OCI-LY3 (cell line): Measurements from ENCODE around the gene ZNF407.

Experiments used
- H2AFZ ChIP-seq: fragments of 200-600, 300-600 bp; shearing (Covaris generic); 2 replicates; pipeline ENCODE4 v1.6.0; 2014; ENCODE audit warnings: antibody characterized with exemption, low read depth, low read length
- H3K27ac ChIP-seq: fragments of 200-600, 300-600 bp; sonication (generic); 2 replicates; pipeline ENCODE4 v1.5.1; 2014; ENCODE audit warnings: mild to moderate bottlenecking, low read length, moderate library complexity, mixed read lengths
- H3K27me3 ChIP-seq: fragments of 200-600, 300-600 bp; sonication (generic); 2 replicates; pipeline ENCODE4 v1.6.1; 2014; ENCODE audit warnings: low read depth, low read length, mixed read lengths
- H3K36me3 ChIP-seq: fragments of 200-600, 300-600 bp; sonication (generic); replicated peaks from 2 replicates; pipeline ENCODE3; 2014; ENCODE audit warnings: low read depth, low read length, mixed read lengths
- H3K4me1 ChIP-seq: fragments of 300-600, 200-600 bp; sonication (generic); 2 replicates; pipeline ENCODE4 v1.6.1; 2014; ENCODE audit warnings: low read length, mixed read lengths
- H3K4me2 ChIP-seq: fragments of 200-600, 300-600 bp; sonication (generic); 2 replicates; pipeline ENCODE4 v1.6.1; 2014; ENCODE audit warnings: low read length, mixed read lengths
- H3K4me3 ChIP-seq: fragments of 300-600, 200-600 bp; sonication (generic); 2 replicates; pipeline ENCODE4 v1.5.1; 2014; ENCODE audit warnings: antibody characterized with exemption, mild to moderate bottlenecking, low read length, moderate library complexity
- H3K79me2 ChIP-seq: fragments of 300-600, 200-600 bp; shearing (Covaris generic); 2 replicates; pipeline ENCODE4 v1.6.1; 2014; ENCODE audit warnings: mild to moderate bottlenecking, low read length, mixed read lengths
- H3K9ac ChIP-seq: fragments of 300-600, 200-600 bp; shearing (Covaris generic); 2 replicates; pipeline ENCODE4 v1.6.0; 2014; ENCODE audit warnings: mild to moderate bottlenecking, low read length, moderate library complexity
- H3K9me3 ChIP-seq: fragments of 200-600, 300-600 bp; shearing (Covaris generic); 2 replicates; pipeline ENCODE4 v1.6.1; 2014; ENCODE audit warnings: low read length, mixed read lengths; ENCODE audit not compliant: insufficient read depth
- H4K20me1 ChIP-seq: fragments of 200-600, 300-600 bp; sonication (generic); 2 replicates; pipeline ENCODE4 v1.6.1; 2016; ENCODE audit warnings: low read length, mixed read lengths; ENCODE audit not compliant: insufficient read depth
- CTCF ChIP-seq: fragments of 200-600, 300-600 bp; sonication (generic); IDR thresholded peaks from 2 replicates; pipeline ENCODE4 v1.5.1; 2014; ENCODE audit warnings: antibody characterized with exemption, low read length, low read depth
- EZH2phosphoT487 ChIP-seq: fragments of 200-600 bp; shearing (Covaris generic); IDR thresholded peaks from 2 replicates; pipeline ENCODE4 v1.6.1; 2018; ENCODE audit warnings: antibody characterized with exemption, mixed run types, low read depth

The ZNF407 gene

GRCh38 chr18:74665346-74665745 is 67.7 kb downstream of the ZNF407 start:
- no peaks in the 10 kb centered on the region for H3K4me1 ChIP-seq
- no peak overlapping the region for H3K4me2 ChIP-seq
- H2AFZ ChIP-seq: no peak overlapping the region
- TF ChIP-seq CTCF (no peak), EZH2phosphoT487 (no peak)
- H3K27me3 ChIP-seq: no peaks in the 10 kb centered on the region
- H4K20me1 ChIP-seq: 0 out of 2 replicates have a peak, but pooled peaks cover 6% of the 10 kb centered on the region
- no peaks in the 10 kb centered on the region for H3K36me3 ChIP-seq
- no peaks in the 10 kb centered on the region for H3K79me2 ChIP-seq
- H3K9ac ChIP-seq: no peak overlapping the region
- no peaks in the 10 kb centered on the region for H3K9me3 ChIP-seq
- H3K4me3 ChIP-seq: no peak overlapping the region
- H3K27ac ChIP-seq: no peak overlapping the region

- Histone ChIP-seq H3K9ac (no peak overlapping the region), H3K27ac (no peak overlapping the region), H2AFZ (no peak overlapping the region), H3K9me3 (no peaks in the 10 kb centered on the region), H4K20me1 (0 out of 2 replicates have a peak, but pooled peaks cover 6% of the 10 kb centered on the region), H3K27me3 (no peaks in the 10 kb centered on the region), H3K4me3 (no peak overlapping the region), H3K36me3 (no peaks in the 10 kb centered on the region), H3K4me2 (no peak overlapping the region), H3K4me1 (no peaks in the 10 kb centered on the region), H3K79me2 (no peaks in the 10 kb centered on the region)
- TF ChIP-seq EZH2phosphoT487: no peak
- no peak for TF ChIP-seq CTCF
Measured at GRCh38 chr18:74665905-74666304, 68.2 kb downstream of the ZNF407 start.

GRCh38 chr18:74669136-74669798 is 71.6 kb downstream of the ZNF407 start:
- H3K27me3 ChIP-seq: no peaks in the 10 kb centered on the region
- no peaks in the 10 kb centered on the region for H3K79me2 ChIP-seq
- H4K20me1 ChIP-seq: 0 out of 2 replicates have a peak, but pooled peaks cover 6% of the 10 kb centered on the region
- no peak overlapping the region for H3K4me2 ChIP-seq
- no peak overlapping the region for H2AFZ ChIP-seq
- no peak overlapping the region for H3K9ac ChIP-seq
- TF ChIP-seq EZH2phosphoT487 (no peak), CTCF (no peak)
- H3K36me3 ChIP-seq: no peaks in the 10 kb centered on the region
- H3K4me1 ChIP-seq: no peaks in the 10 kb centered on the region
- no peak overlapping the region for H3K27ac ChIP-seq
- no peak overlapping the region for H3K4me3 ChIP-seq
- H3K9me3 ChIP-seq: no peaks in the 10 kb centered on the region

- H3K9me3 ChIP-seq: peaks cover 1% of the 10 kb centered on the region; the same call in 1 of the 2 replicates
- no peak overlapping the region for H2AFZ ChIP-seq
- peaks cover 6% of the 10 kb centered on the region for H3K36me3 ChIP-seq
- H3K79me2 ChIP-seq: no peaks in the 10 kb centered on the region
- H3K4me2 ChIP-seq: no peak overlapping the region
- H3K27me3 ChIP-seq: no peaks in the 10 kb centered on the region
- H4K20me1 ChIP-seq: 0 out of 2 replicates have a peak, but pooled peaks cover 6% of the 10 kb centered on the region
- no peak overlapping the region for H3K9ac ChIP-seq
- no peak overlapping the region for H3K4me3 ChIP-seq
- H3K27ac ChIP-seq: no peak overlapping the region
- H3K4me1 ChIP-seq: no peaks in the 10 kb centered on the region
- TF ChIP-seq CTCF (no peak), EZH2phosphoT487 (no peak)
Measured at GRCh38 chr18:74672371-74672770, 74.7 kb downstream of the ZNF407 start.
